Measurements from ENCODE around the gene ZFP28.

ZFP28 gene

DNA sequence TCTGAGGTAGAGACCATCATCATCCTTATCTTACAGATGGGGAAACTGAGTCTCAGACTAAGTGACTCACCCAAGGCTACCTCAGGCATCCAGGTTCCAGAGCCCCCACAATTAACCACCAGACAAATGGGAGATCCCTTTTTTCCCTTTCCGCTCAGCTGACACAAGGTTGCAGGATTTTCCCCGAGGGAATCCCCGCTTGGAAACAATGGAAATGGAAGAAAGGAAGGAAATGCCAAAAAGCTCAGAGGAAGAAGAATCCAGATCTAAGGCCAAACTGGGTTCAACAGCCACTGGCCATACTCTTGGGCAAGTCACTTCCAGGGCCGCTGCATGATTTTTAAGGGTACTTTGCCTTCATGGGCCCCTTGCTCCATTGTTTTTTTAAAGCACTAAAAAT is 57.9 kb downstream of the ZFP28 start:
- DNase-seq: no peak

DNA sequence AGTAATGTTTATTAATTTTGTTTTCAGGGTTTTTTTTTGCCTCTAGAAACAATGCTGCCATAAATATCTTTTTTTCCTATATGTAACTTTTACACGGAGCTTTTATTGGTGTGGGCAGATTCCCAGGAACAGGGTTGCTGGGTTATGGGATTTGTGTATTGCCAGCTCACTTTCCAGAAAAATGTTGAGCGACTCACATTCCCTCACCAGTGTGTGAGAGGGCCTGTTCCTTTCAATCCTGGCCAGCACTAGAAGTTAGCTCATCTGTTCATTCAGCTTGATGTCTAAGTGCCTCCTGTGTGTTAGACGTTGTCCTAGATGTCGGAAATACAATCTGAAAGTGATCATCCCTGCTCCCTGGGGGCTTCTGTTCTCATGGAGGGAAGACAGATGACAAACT is 58.9 kb downstream of the ZFP28 start:
- no peak for DNase-seq

DNA sequence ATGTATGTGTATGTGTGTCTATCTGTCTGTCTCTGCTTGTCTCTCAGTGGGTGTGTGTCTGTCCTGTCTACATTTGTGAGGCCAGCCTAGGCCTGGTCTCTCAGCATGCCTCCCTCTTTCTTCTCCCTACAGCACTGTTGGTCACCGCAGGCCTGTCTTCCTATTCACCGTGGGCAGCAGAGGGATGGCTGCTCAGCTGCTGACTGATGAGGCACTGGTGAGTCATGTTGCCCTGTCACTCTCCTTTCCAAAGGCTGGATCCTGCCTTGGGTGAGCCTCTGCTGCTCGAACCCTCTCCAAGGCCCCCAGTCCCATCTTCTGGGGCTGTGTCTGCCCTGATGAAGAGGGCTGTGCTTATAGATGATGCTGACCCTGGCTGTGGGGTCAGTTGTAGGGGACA is 62.6 kb downstream of the ZFP28 start:
- DNase-seq: no peak

DNA sequence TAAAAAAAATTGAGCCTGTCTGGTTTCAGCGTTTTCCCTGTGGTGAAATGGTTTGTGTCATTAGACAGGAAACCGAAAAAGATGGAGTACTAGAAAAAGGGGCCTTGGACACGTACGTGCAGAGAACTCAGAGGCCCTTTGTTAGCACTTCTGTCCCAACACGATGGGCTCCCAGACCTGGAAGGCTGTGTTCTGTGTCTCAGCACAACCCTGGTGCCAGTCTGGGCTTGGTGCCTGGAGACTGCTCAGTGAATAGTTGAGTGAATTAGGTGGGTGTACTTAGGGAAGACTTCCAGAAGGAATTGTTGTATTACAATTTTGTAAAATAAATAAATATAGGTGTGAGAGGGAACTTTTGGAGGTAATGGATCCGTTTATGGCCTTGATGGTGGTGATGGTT is 65.1 kb downstream of the ZFP28 start:
- DNase-seq: no peak
